Panc1 (cell line): ENCODE measurements around the gene RAPGEF1.

ENCODE experiments used
- POLR2AphosphoS5 ChIP-seq: IDR thresholded peaks from 2 replicates; pipeline ENCODE4 v1.6.1; 2012; ENCODE audit warnings: mild to moderate bottlenecking, low read depth, low read length, moderate library complexity
- TF ChIP-seq, protein P1 (sequence below), 2 experiments: IDR thresholded peaks; 2 replicates each; pipeline ENCODE4 v1.6.1; 2011 to 2012; ENCODE audit warnings: low read depth in 2 of 2, control low read depth in 1 of 2, low read length in 1 of 2, mild to moderate bottlenecking in 1 of 2, moderate library complexity in 1 of 2; ENCODE audit not compliant: insufficient read depth in 1 of 2
- TF ChIP-seq, protein P2 (sequence below): fragments of 450-650 bp; IDR thresholded peaks from 2 replicates; pipeline ENCODE4 v1.5.1; 2017; ENCODE audit warnings: mild to moderate bottlenecking

DNA sequence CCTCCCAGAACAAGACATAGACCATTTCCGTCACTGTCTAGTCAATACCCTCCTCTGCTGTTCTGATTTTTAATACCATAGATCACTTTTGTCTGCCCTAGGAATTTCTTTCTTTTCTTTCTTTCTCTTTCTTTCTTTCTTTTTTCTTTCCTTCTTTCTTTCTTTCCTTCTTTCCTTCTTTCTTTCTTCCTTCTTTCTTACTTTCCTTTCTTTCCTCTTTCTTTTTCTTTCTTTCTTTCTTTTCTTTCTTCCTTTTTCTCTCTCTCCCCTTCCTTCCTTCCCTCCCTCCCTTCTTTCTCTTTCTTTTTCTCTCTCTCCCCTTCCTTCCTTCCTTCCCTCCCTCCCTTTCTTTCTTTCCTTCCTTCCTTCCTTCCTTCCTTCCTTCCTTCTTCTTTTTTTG lies 49.0 kb upstream of the RAPGEF1 start:
- TF ChIP-seq, protein P1, sequence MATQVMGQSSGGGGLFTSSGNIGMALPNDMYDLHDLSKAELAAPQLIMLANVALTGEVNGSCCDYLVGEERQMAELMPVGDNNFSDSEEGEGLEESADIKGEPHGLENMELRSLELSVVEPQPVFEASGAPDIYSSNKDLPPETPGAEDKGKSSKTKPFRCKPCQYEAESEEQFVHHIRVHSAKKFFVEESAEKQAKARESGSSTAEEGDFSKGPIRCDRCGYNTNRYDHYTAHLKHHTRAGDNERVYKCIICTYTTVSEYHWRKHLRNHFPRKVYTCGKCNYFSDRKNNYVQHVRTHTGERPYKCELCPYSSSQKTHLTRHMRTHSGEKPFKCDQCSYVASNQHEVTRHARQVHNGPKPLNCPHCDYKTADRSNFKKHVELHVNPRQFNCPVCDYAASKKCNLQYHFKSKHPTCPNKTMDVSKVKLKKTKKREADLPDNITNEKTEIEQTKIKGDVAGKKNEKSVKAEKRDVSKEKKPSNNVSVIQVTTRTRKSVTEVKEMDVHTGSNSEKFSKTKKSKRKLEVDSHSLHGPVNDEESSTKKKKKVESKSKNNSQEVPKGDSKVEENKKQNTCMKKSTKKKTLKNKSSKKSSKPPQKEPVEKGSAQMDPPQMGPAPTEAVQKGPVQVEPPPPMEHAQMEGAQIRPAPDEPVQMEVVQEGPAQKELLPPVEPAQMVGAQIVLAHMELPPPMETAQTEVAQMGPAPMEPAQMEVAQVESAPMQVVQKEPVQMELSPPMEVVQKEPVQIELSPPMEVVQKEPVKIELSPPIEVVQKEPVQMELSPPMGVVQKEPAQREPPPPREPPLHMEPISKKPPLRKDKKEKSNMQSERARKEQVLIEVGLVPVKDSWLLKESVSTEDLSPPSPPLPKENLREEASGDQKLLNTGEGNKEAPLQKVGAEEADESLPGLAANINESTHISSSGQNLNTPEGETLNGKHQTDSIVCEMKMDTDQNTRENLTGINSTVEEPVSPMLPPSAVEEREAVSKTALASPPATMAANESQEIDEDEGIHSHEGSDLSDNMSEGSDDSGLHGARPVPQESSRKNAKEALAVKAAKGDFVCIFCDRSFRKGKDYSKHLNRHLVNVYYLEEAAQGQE (IDR thresholded peaks at IDR 0.05; ENCODE audit: insufficient read depth in 1 of 2, low read depth in 2 of 2, low read length in 1 of 2): no peak
- TF ChIP-seq, protein P2, sequence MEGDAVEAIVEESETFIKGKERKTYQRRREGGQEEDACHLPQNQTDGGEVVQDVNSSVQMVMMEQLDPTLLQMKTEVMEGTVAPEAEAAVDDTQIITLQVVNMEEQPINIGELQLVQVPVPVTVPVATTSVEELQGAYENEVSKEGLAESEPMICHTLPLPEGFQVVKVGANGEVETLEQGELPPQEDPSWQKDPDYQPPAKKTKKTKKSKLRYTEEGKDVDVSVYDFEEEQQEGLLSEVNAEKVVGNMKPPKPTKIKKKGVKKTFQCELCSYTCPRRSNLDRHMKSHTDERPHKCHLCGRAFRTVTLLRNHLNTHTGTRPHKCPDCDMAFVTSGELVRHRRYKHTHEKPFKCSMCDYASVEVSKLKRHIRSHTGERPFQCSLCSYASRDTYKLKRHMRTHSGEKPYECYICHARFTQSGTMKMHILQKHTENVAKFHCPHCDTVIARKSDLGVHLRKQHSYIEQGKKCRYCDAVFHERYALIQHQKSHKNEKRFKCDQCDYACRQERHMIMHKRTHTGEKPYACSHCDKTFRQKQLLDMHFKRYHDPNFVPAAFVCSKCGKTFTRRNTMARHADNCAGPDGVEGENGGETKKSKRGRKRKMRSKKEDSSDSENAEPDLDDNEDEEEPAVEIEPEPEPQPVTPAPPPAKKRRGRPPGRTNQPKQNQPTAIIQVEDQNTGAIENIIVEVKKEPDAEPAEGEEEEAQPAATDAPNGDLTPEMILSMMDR: no peak
- TF ChIP-seq POLR2AphosphoS5: no peak
